HG03159 (cell line): Measurements from ENCODE around the gene CLEC12A.
"Not testable (repeated sequence)": the region's sequence is repeated elsewhere in the genome, so short reads cannot be mapped to it uniquely, and the experiment has no call there.

Source experiments
- ATAC-seq: cut with Tn5 transposase; IDR thresholded peaks from one replicate; pipeline ENCODE4 v1.9.1; 2021; ENCODE audit warnings: mild to moderate bottlenecking, moderate library complexity; ENCODE audit not compliant: unreplicated experiment

CLEC12A gene

GRCh38 chr12:9961901-9962300 is 9.3 kb upstream of the CLEC12A start:
- no peak for ATAC-seq

GRCh38 chr12:9969673-9970072 is 1.5 kb upstream of the CLEC12A start:
- no peak for ATAC-seq

GRCh38 chr12:9973949-9974348 is 2.7 kb downstream of the CLEC12A start:
- no peak for ATAC-seq

- not testable (repeated sequence) for ATAC-seq
Observed at GRCh38 chr12:9974731-9975130, 3.5 kb downstream of the CLEC12A start.

GRCh38 chr12:9975614-9976013 is 4.4 kb downstream of the CLEC12A start:
- ATAC-seq: no peak

- not testable (repeated sequence) for ATAC-seq
Observed at GRCh38 chr12:9976626-9977025, 5.4 kb downstream of the CLEC12A start.

GRCh38 chr12:9977916-9978315 is 6.7 kb downstream of the CLEC12A start:
- ATAC-seq: no peak

- no peak for ATAC-seq
Observed at GRCh38 chr12:9980126-9980525, 8.9 kb downstream of the CLEC12A start.

GRCh38 chr12:9991876-9992275 is 20.7 kb downstream of the CLEC12A start:
- ATAC-seq: no peak

GRCh38 chr12:9992296-9992695 is 21.1 kb downstream of the CLEC12A start:
- ATAC-seq: no peak

GRCh38 chr12:9999016-9999415 is 27.8 kb downstream of the CLEC12A start, which contains the start of gene CLEC1B:
CLEC1B (minus strand) TSS chr12:9999121; CDS start chr12:9999100, 21 bp downstream.
- no peak for ATAC-seq

GRCh38 chr12:10001171-10001776 is 30.1 kb downstream of the CLEC12A start:
- ATAC-seq: no peak

- ATAC-seq: no peak
Observed at GRCh38 chr12:10012630-10013330, 41.6 kb downstream of the CLEC12A start.

GRCh38 chr12:10015450-10015849 is 44.2 kb downstream of the CLEC12A start:
- no peak for ATAC-seq

GRCh38 chr12:10016881-10017280 is 45.7 kb downstream of the CLEC12A start:
- ATAC-seq: no peak

GRCh38 chr12:10018386-10018785 is 47.2 kb downstream of the CLEC12A start:
- no peak for ATAC-seq

- ATAC-seq: no peak
Observed at GRCh38 chr12:10021342-10021741, 50.1 kb downstream of the CLEC12A start.

GRCh38 chr12:10025236-10025635 is 54.0 kb downstream of the CLEC12A start:
- no peak for ATAC-seq

- not testable (repeated sequence) for ATAC-seq
Observed at GRCh38 chr12:10026666-10027065, 55.5 kb downstream of the CLEC12A start.

- ATAC-seq: no peak
Observed at GRCh38 chr12:10027311-10027710, 56.1 kb downstream of the CLEC12A start.

GRCh38 chr12:10027721-10028120 is 56.5 kb downstream of the CLEC12A start:
- ATAC-seq: no peak

GRCh38 chr12:10030446-10030845 is 59.2 kb downstream of the CLEC12A start, which contains the start of gene CLEC9A:
CLEC9A (plus strand) TSS chr12:10030682; CDS start chr12:10052688, 22,006 bp downstream.
- no peak for ATAC-seq
